Gastrocnemius medialis (tissue), 4 donors: ENCODE measurements around the gene RAB44. TPM values are rescaled to one million over a fixed set of nuclear protein-coding genes. Genes with fewer than 3 reads are reported as not detected.
A peak's percentile ranks its signal among the peaks of the same experiment; 100 is the strongest.

Source experiments
- ATAC-seq, 2 donors: fragments of 150-250 bp; one replicate each; pipeline ENCODE4 v1.9.1; 2016
- DNase-seq, 2 donors: peaks; one replicate each; pipeline ENCODE4 v3.0.0-alpha.2; 2019
- H3K27ac ChIP-seq, 4 donors: fragments of 200-600 bp; sonication (generic); 1 replicate in 1 of 4; 2 replicates in 3 of 4; pipeline ENCODE4 v1.5.1; 2016 to 2018; ENCODE audit warnings: mild to moderate bottlenecking in 2 of 4, moderate library complexity in 1 of 4
- H3K27me3 ChIP-seq, 3 donors: fragments of 200-600 bp; sonication (generic) in 2 of 3; 1 replicate in 1 of 3; 2 replicates in 2 of 3; pipeline versions ENCODE4 v1.5.1 to v1.6.0; 2016 to 2019; ENCODE audit warnings: mild to moderate bottlenecking in 1 of 3, moderate library complexity in 1 of 3
- H3K36me3 ChIP-seq, 2 donors: fragments of 200-600 bp; sonication (generic) in 1 of 2; one replicate each; pipeline ENCODE4 v1.5.1; 2017 to 2018
- H3K4me1 ChIP-seq, 2 donors: fragments of 200-600 bp; sonication (generic) in 1 of 2; one replicate each; pipeline ENCODE4 v1.5.1; 2016 to 2017; ENCODE audit warnings: mild to moderate bottlenecking in 2 of 2
- H3K4me3 ChIP-seq, 4 donors: fragments of 200-600 bp; sonication (generic) in 3 of 4; 1 replicate in 1 of 4; 2 replicates in 3 of 4; pipeline ENCODE4 v1.5.1; 2016 to 2019; ENCODE audit warnings: mild to moderate bottlenecking in 2 of 4
- H3K9me3 ChIP-seq, 3 donors: fragments of 200-600 bp; sonication (generic) in 2 of 3; 1 replicate in 1 of 3; 2 replicates in 2 of 3; pipeline ENCODE4 v1.5.1; 2016 to 2019
- CTCF ChIP-seq, 5 experiments: fragments of 450-650 bp in 3 of 5; fragments of 200-600 bp in 2 of 5; sonication (generic) in 2 of 5; IDR thresholded peaks in 4 of 5; conservative IDR thresholded peaks in 1 of 5; 1 replicate in 4 of 5; 2 replicates in 1 of 5; pipeline ENCODE4 v1.5.1; 2016 to 2019; ENCODE audit warnings: antibody characterized with exemption in 5 of 5, mild to moderate bottlenecking in 3 of 5, moderate library complexity in 3 of 5
- POLR2A ChIP-seq, 2 donors: fragments of 450-650 bp; IDR thresholded peaks; one replicate each; pipeline ENCODE4 v1.6.1; 2017; ENCODE audit warnings: antibody characterized with exemption in 2 of 2, mild to moderate bottlenecking in 2 of 2, moderate library complexity in 2 of 2
- in situ Hi-C, 4 donors: fragments of 200-750 bp; cut with MboI; loops; one replicate each; pipeline versions ENCODE4 v1.15.0 to v1.8.0; 2017; ENCODE audit warnings: low sequenced_read_pairs in 4 of 4
- intact Hi-C: fragments of 100-400 bp; cut with DNase I; formaldehyde crosslinking; loops from one replicate; pipeline ENCODE4 v1.15.1; 2023; ENCODE audit warnings: low total_unique reads
- total RNA-seq, 4 donors: library from RNA; depleted of rRNA; stranded (reverse); fragments of >200 nt; gene quantifications; one replicate each; pipeline versions ENCODE4 v1.1.0 to v1.2.3, GENCODE V29; 2016

The RAB44 gene
- total RNA-seq, 4 donors from 2014 or later = 0.09 TPM; not detected in 3

GRCh38 chr6:36657942-36658544, 39.6 kb upstream of the RAB44 start:
- Histone ChIP-seq H3K27me3 (peaks cover 0 to 7% (median 0%) of the 10 kb centered on the region in 3 donors), H3K4me1 (no peaks in the 10 kb centered on the region), H3K36me3 (no peaks in the 10 kb centered on the region), H3K27ac (no peak overlapping the region), H3K4me3 (no peak overlapping the region), H3K9me3 (no peaks in the 10 kb centered on the region)
- ATAC-seq (no peak), DNase-seq (no peak)
- TF ChIP-seq POLR2A (IDR thresholded peaks at IDR 0.05) (no peak), CTCF (IDR thresholded peaks at IDR 0.05 in 4 of 5, conservative IDR thresholded peaks at IDR 0.05 in 1 of 5) (no peak)
- intact Hi-C loops (no loop called here), in situ Hi-C loops (no loop called here)

DNA sequence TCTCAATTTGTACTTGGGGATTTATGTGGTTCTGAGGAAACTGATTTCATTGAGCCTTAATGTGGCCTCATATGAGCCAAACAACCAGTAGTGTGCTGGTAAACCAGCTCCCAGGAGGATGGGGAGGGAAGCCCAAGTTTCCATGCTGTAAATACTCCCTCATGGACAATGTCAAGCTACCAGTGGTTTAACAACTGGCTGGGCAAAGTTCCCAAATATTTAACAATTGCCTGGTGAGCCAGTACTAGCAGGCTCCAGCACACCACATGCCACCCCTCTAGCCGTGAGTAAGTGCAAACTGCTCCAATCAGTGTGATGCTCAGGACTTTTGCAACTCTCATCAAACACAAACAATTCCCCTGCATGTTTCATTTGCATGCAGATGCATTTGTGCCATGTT, 38.4 kb upstream of the RAB44 start:
- Histone ChIP-seq H3K9me3 (no peaks in the 10 kb centered on the region), H3K4me1 (no peaks in the 10 kb centered on the region), H3K27me3 (peaks cover 0 to 7% (median 0%) of the 10 kb centered on the region in 3 donors), H3K36me3 (no peaks in the 10 kb centered on the region), H3K4me3 (no peak overlapping the region), H3K27ac (no peak overlapping the region)
- ATAC-seq (no peak), DNase-seq (no peak)
- in situ Hi-C loops (no loop called here), intact Hi-C loops (no loop called here)
- TF ChIP-seq CTCF (IDR thresholded peaks at IDR 0.05 in 4 of 5, conservative IDR thresholded peaks at IDR 0.05 in 1 of 5) = no peak
- TF ChIP-seq POLR2A (IDR thresholded peaks at IDR 0.05) = no peak

- Histone ChIP-seq H3K9me3 (no peaks in the 10 kb centered on the region), H3K4me1 (no peaks in the 10 kb centered on the region), H3K27me3 (peaks cover 0 to 7% (median 0%) of the 10 kb centered on the region in 3 donors), H3K4me3 (peak overlapping the region; percentile 16 to 34 (median 16)), H3K27ac (no peak overlapping the region), H3K36me3 (no peaks in the 10 kb centered on the region)
- TF ChIP-seq POLR2A (IDR thresholded peaks at IDR 0.05) = no peak
- TF ChIP-seq CTCF (IDR thresholded peaks at IDR 0.05 in 4 of 5, conservative IDR thresholded peaks at IDR 0.05 in 1 of 5) = no peak
- ATAC-seq = peak in 1 of 2 donors; percentile 48
- peak; percentile 26 to 55 for DNase-seq
- in situ Hi-C loops (no loop called here), intact Hi-C loops (no loop called here)
Observed at GRCh38 chr6:36660771-36661471, 36.7 kb upstream of the RAB44 start.

GRCh38 chr6:36662380-36662779, 35.2 kb upstream of the RAB44 start:
- DNase-seq = no peak
- intact Hi-C loops (no loop called here), in situ Hi-C loops (no loop called here)
- peaks cover 0 to 7% (median 0%) of the 10 kb centered on the region in 3 donors for H3K27me3 ChIP-seq
- H3K36me3 ChIP-seq = no peaks in the 10 kb centered on the region
- ATAC-seq = no peak
- peaks cover 11% of the 10 kb centered on the region in 2 donors for H3K4me1 ChIP-seq
- TF ChIP-seq POLR2A (IDR thresholded peaks at IDR 0.05) (no peak), CTCF (IDR thresholded peaks at IDR 0.05 in 4 of 5, conservative IDR thresholded peaks at IDR 0.05 in 1 of 5) (no peak)
- H3K4me3 ChIP-seq = no peak overlapping the region
- peak overlapping the region in 2 of 4 donors; percentile 29 to 31 for H3K27ac ChIP-seq
- no peaks in the 10 kb centered on the region for H3K9me3 ChIP-seq
